Endothelial cell (in vitro differentiated cells): ENCODE results near the gene ITPR2. TPM values are rescaled to one million over a fixed set of nuclear protein-coding genes. Genes with fewer than 3 reads are reported as not detected.

Experiments used
- DNase-seq: peaks from one replicate; pipeline ENCODE4 v3.0.0; 2021; ENCODE audit warnings: low spot score
- H3K27ac Mint-ChIP-seq: one replicate; pipeline ENCODE4 v1.8.0; 2021; ENCODE audit warnings: mixed read lengths, inconsistent platforms; ENCODE audit not compliant: unreplicated experiment
- H3K27me3 Mint-ChIP-seq: one replicate; pipeline ENCODE4 v1.8.0; 2021; ENCODE audit warnings: mild to moderate bottlenecking, moderate library complexity, mixed read lengths, inconsistent platforms; ENCODE audit not compliant: unreplicated experiment
- H3K36me3 Mint-ChIP-seq: one replicate; pipeline ENCODE4 v1.8.0; 2021; ENCODE audit warnings: mild to moderate bottlenecking, low read depth, mixed read lengths, inconsistent platforms; ENCODE audit not compliant: unreplicated experiment
- H3K4me1 Mint-ChIP-seq: one replicate; pipeline ENCODE4 v1.8.0; 2021; ENCODE audit warnings: mild to moderate bottlenecking, mixed read lengths, inconsistent platforms; ENCODE audit not compliant: unreplicated experiment
- H3K4me3 Mint-ChIP-seq: one replicate; pipeline ENCODE4 v1.8.0; 2021; ENCODE audit warnings: mild to moderate bottlenecking, mixed read lengths, inconsistent platforms; ENCODE audit not compliant: unreplicated experiment
- H3K9me3 Mint-ChIP-seq: one replicate; pipeline ENCODE4 v1.8.0; 2021; ENCODE audit warnings: mixed read lengths, inconsistent platforms; ENCODE audit not compliant: unreplicated experiment
- total RNA-seq: library from RNA; stranded (reverse); fragmentation: NEBNext Ultra II Directional; extraction: Animal tissue kit (Norgen Biotek cat#: 25700); gene quantifications from one replicate; pipeline ENCODE4 v1.2.1, GENCODE V29; 2021; ENCODE audit not compliant: unreplicated experiment
- TF ChIP-seq, protein P1 (sequence below): fragments of 200-600 bp; sonication (generic); IDR thresholded peaks from one replicate; pipeline ENCODE4 v1.5.0; 2021; ENCODE audit warnings: antibody characterized with exemption; ENCODE audit not compliant: unreplicated experiment

The ITPR2 gene
- total RNA-seq, 1 donor from 2014 or later = 33.8 TPM

DNA sequence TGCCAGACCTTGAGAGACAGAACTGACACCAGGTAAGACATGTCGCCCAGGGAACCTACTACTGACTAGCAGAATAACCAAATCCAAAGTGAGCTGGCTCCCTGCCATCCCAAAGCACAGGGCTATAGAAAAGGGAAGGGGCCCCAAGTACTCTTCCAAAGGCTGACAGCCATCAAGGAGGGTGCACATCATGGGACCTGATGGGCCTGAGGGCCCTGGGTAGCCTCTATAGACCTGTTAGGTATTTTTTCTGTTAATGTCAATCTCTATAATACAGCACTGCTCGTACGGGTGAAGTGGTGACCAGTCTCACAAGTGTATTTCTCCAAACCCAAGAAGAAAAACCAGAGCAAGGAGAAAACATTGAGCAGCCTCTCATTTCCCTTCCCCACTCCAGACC is 171.6 kb downstream of the ITPR2 start:
- Mint-ChIP-seq H3K27ac (no peak overlapping the region), H3K4me1 (peaks cover 3% of the 10 kb centered on the region), H3K4me3 (no peak overlapping the region), H3K9me3 (no peaks in the 10 kb centered on the region), H3K27me3 (no peaks in the 10 kb centered on the region), H3K36me3 (peaks cover 17% of the 10 kb centered on the region)
- DNase-seq = no peak
- TF ChIP-seq, protein P1, sequence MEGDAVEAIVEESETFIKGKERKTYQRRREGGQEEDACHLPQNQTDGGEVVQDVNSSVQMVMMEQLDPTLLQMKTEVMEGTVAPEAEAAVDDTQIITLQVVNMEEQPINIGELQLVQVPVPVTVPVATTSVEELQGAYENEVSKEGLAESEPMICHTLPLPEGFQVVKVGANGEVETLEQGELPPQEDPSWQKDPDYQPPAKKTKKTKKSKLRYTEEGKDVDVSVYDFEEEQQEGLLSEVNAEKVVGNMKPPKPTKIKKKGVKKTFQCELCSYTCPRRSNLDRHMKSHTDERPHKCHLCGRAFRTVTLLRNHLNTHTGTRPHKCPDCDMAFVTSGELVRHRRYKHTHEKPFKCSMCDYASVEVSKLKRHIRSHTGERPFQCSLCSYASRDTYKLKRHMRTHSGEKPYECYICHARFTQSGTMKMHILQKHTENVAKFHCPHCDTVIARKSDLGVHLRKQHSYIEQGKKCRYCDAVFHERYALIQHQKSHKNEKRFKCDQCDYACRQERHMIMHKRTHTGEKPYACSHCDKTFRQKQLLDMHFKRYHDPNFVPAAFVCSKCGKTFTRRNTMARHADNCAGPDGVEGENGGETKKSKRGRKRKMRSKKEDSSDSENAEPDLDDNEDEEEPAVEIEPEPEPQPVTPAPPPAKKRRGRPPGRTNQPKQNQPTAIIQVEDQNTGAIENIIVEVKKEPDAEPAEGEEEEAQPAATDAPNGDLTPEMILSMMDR = no peak

DNA sequence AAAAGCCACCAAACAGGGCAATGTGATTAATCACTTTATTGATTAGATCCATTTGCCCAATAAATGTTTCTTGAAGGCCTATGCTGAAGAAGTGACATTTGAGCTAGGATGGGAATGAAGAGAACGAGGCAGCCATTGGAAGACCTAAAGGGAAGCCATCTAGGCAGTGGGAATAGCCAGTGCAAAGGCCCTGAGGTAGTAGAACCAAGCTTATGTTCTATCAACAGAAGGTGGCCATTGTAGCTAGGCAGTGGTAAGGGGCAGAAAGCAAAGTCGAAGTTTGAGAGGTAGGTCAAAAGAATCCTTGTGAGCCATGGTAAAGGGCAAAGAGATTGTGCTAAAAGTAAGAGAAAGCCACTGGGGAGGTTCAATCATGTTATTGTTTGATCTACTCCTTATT is 173.1 kb downstream of the ITPR2 start:
- TF ChIP-seq, protein P1 = no peak
- no peak for DNase-seq
- Mint-ChIP-seq H3K27me3 (no peaks in the 10 kb centered on the region), H3K36me3 (peaks cover 23% of the 10 kb centered on the region), H3K4me3 (no peak overlapping the region), H3K27ac (no peak overlapping the region), H3K4me1 (no peaks in the 10 kb centered on the region), H3K9me3 (no peaks in the 10 kb centered on the region)

- Mint-ChIP-seq H3K4me1 (no peaks in the 10 kb centered on the region), H3K27me3 (no peaks in the 10 kb centered on the region), H3K4me3 (no peak overlapping the region), H3K9me3 (no peaks in the 10 kb centered on the region), H3K27ac (no peak overlapping the region), H3K36me3 (peaks cover 28% of the 10 kb centered on the region)
- TF ChIP-seq, protein P1 = no peak
- DNase-seq = no peak
These were observed 174.0 kb downstream of the ITPR2 start for GRCh38 chr12:26658991-26659390.

DNA sequence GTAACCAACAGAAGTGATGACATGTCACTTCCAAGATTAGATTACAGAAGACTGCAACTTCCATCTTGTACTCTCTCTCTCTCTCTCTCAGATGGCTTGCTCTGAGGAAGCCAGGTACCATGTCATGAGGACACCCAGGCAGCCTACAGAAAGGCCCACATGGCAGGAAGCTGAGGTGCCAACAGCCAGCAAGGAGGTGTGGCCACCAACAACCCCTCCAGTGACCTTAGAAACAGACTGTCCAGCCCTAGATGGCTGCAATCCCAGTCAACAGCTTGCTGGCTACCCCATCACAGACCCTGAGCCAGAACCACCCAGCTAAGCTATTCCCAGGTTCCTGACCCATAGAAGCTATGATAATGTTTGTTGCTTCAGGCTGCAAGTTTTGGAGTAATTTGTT is 178.4 kb downstream of the ITPR2 start:
- no peak for DNase-seq
- Mint-ChIP-seq H3K4me3 (no peak overlapping the region), H3K36me3 (peaks cover 29% of the 10 kb centered on the region), H3K9me3 (no peaks in the 10 kb centered on the region), H3K27me3 (no peaks in the 10 kb centered on the region), H3K27ac (no peak overlapping the region), H3K4me1 (no peaks in the 10 kb centered on the region)
- TF ChIP-seq, protein P1 = no peak

DNA sequence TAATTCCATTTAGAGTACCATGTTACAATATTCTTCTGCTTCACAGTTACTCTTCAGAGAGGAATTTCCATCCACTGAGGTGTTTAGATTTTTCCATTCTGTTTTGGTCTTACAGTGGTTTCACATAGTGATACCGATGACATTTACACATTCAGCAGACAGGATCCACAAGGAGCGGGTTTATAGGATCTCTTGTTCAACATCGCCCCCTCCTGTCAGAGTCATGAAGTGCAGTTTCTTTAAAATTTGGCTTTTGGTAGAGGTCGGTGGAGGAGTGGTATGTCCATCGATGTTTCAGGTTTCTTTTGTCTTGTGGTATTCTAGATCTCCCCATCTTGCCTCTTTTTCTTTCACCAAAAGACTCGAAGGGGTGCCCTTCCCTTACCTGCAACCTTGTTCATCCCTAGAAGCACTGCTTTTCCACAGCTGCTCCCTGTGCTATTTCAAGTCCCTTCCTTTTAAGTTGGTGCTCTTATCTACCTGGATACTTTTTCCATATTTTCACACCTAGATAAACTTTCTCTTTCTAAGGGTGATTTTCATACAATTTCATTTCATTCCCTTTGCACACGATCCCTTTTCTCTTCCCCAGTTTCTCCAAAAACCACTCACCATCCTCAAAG is 181.3 kb downstream of the ITPR2 start:
- TF ChIP-seq, protein P1 = peak; percentile 90
- H3K36me3 Mint-ChIP-seq = peaks cover 22% of the 10 kb centered on the region

More for the DNA sequence above, 181.3 kb downstream of the ITPR2 start:
- peak; percentile 76 for DNase-seq
- Mint-ChIP-seq H3K4me1 (peaks cover 3% of the 10 kb centered on the region), H3K27ac (no peak overlapping the region), H3K27me3 (no peaks in the 10 kb centered on the region), H3K4me3 (no peak overlapping the region), H3K9me3 (no peaks in the 10 kb centered on the region)
